IMR-90 (cell line): ENCODE results near the gene WFDC10B. TPM values are rescaled to one million over a fixed set of nuclear protein-coding genes. Genes with fewer than 3 reads are reported as not detected.

Source experiments
- ATAC-seq: fragments of 200-7000 bp; cut with Tn5 transposase; 2 replicates; pipeline ENCODE4 v1.9.1; 2020; ENCODE audit warnings: low read depth, mild to moderate bottlenecking, moderate library complexity
- BruUV-seq: library from RNA; stranded (reverse); fragments of 400-500 nt; replicated peaks from 2 replicates; lab custom pipeline; 2021; lab: Mats Ljungman, UMichigan
- CTCF ChIA-PET: fragments of 300-600 bp; formaldehyde crosslinking; extraction: SDS; loops from one replicate; lab custom pipeline; 2021; ENCODE audit warnings: antibody characterized with exemption; lab: Yijun Ruan, JAX
- POLR2A ChIA-PET: fragments of 300-600 bp; sonication (Branson Sonifier 250); formaldehyde crosslinking; loops from one replicate; lab custom pipeline; 2022; ENCODE audit warnings: antibody characterized with exemption; ENCODE audit not compliant: unreplicated experiment; lab: Charles Lee
- DNase-seq: peaks from one replicate; pipeline ENCODE4 v3.0.0; 2013
- H2AFZ ChIP-seq: replicated peaks from 2 replicates; pipeline ENCODE3; 2013; ENCODE audit warnings: low read length, mild to moderate bottlenecking; ENCODE audit not compliant: poor library complexity
- H2AK5ac ChIP-seq: 2 replicates; pipeline ENCODE4 v1.6.1; 2013; ENCODE audit warnings: low read depth, low read length, inconsistent platforms
- H2AK9ac ChIP-seq: replicated peaks from 2 replicates; pipeline ENCODE3; 2013; ENCODE audit warnings: mild to moderate bottlenecking, low read depth, low read length, moderate library complexity; ENCODE audit not compliant: poor library complexity
- H2BK120ac ChIP-seq: 2 replicates; pipeline ENCODE4 v1.6.1; 2013; ENCODE audit warnings: low read depth, low read length, inconsistent platforms
- H2BK15ac ChIP-seq: 3 replicates; pipeline ENCODE4 v1.6.1; 2013; ENCODE audit warnings: low read depth, low read length, inconsistent platforms
- H2BK20ac ChIP-seq: 2 replicates; pipeline ENCODE4 v1.6.1; 2013; ENCODE audit warnings: low read depth, mild to moderate bottlenecking, inconsistent platforms, low read length, moderate library complexity
- H2BK5ac ChIP-seq: 2 replicates; pipeline ENCODE4 v1.6.1; 2013; ENCODE audit warnings: mild to moderate bottlenecking, low read depth, low read length, inconsistent platforms; ENCODE audit not compliant: poor library complexity, severe bottlenecking
- H3K14ac ChIP-seq: replicated peaks from 2 replicates; pipeline ENCODE4 v1.6.1; 2013; ENCODE audit warnings: low read depth, low read length, inconsistent platforms
- H3K18ac ChIP-seq: 2 replicates; pipeline ENCODE4 v1.6.1; 2013; ENCODE audit warnings: low read depth, low read length, control low read depth
- H3K23ac ChIP-seq: 2 replicates; pipeline ENCODE4 v1.6.1; 2013; ENCODE audit warnings: low read depth, low read length, inconsistent platforms
- H3K27ac ChIP-seq: 2 replicates; pipeline ENCODE4 v1.5.1; 2013; ENCODE audit warnings: mild to moderate bottlenecking, control low read depth, low read length; ENCODE audit not compliant: insufficient read depth
- H3K27me3 ChIP-seq: 2 replicates; pipeline ENCODE4 v1.6.1; 2013; ENCODE audit warnings: low read length; ENCODE audit not compliant: control insufficient read depth, insufficient read depth
- H3K36me3 ChIP-seq: 2 replicates; pipeline ENCODE4 v1.6.1; 2013; ENCODE audit warnings: low read length, mixed read lengths; ENCODE audit not compliant: control insufficient read depth, insufficient read depth
- H3K4ac ChIP-seq: 2 replicates; pipeline ENCODE4 v1.6.1; 2013; ENCODE audit warnings: low read depth, low read length, inconsistent platforms
- H3K4me1 ChIP-seq: 2 replicates; pipeline ENCODE4 v1.6.1; 2013; ENCODE audit warnings: low read length, mixed read lengths; ENCODE audit not compliant: control insufficient read depth, insufficient read depth
- H3K4me2 ChIP-seq: 2 replicates; pipeline ENCODE4 v1.6.1; 2013; ENCODE audit warnings: low read depth, mild to moderate bottlenecking, control low read depth, low read length, moderate library complexity
- H3K4me3 ChIP-seq: 2 replicates; pipeline ENCODE4 v1.5.1; 2013; ENCODE audit warnings: low read depth, mild to moderate bottlenecking, control low read depth, low read length, moderate library complexity; ENCODE audit not compliant: insufficient read depth
- H3K56ac ChIP-seq: 2 replicates; pipeline ENCODE4 v1.6.1; 2013; ENCODE audit warnings: low read length, inconsistent platforms; ENCODE audit not compliant: insufficient read depth; ENCODE audit errors: extremely low read depth
- H3K79me1 ChIP-seq, 2 experiments: 2 replicates each; pipeline ENCODE4 v1.6.1; 2013; ENCODE audit warnings: low read length in 2 of 2, inconsistent platforms in 1 of 2, low read depth in 1 of 2
- H3K9ac ChIP-seq: 2 replicates; pipeline ENCODE4 v1.6.1; 2013; ENCODE audit warnings: low read depth, low read length, control low read depth
- H3K9me1 ChIP-seq: 2 replicates; pipeline ENCODE4 v1.6.1; 2013; ENCODE audit warnings: low read length, inconsistent platforms; ENCODE audit not compliant: insufficient read depth
- H3K9me3 ChIP-seq: 2 replicates; pipeline ENCODE4 v1.6.1; 2013; ENCODE audit warnings: low read length; ENCODE audit not compliant: control insufficient read depth, insufficient read depth
- H4K20me1 ChIP-seq: 2 replicates; pipeline ENCODE4 v1.6.1; 2013; ENCODE audit warnings: low read length, inconsistent platforms; ENCODE audit not compliant: insufficient read depth
- H4K5ac ChIP-seq: 2 replicates; pipeline ENCODE4 v1.6.1; 2013; ENCODE audit warnings: mild to moderate bottlenecking, low read depth, low read length, control low read depth
- H4K8ac ChIP-seq, 2 experiments: 2 replicates each; pipeline ENCODE4 v1.6.1; 2013; ENCODE audit warnings: low read depth in 2 of 2, low read length in 2 of 2, control low read depth in 1 of 2, inconsistent platforms in 1 of 2
- H4K91ac ChIP-seq: 2 replicates; pipeline ENCODE4 v1.6.1; 2013; ENCODE audit warnings: low read depth, low read length, inconsistent platforms; ENCODE audit not compliant: insufficient read depth
- BHLHE40 ChIP-seq: fragments of 150-350 bp; IDR thresholded peaks from 2 replicates; pipeline ENCODE4 v1.6.1; 2016; ENCODE audit warnings: mild to moderate bottlenecking, low read depth, low read length
- CEBPB ChIP-seq: IDR thresholded peaks from 2 replicates; pipeline ENCODE4 v1.6.1; 2012; ENCODE audit warnings: low read depth, low read length, improper control_type of control experiment
- FOS ChIP-seq: fragments of 150-350 bp; IDR thresholded peaks from 2 replicates; pipeline ENCODE4 v1.6.1; 2016; ENCODE audit warnings: low read depth, low read length
- RFX5 ChIP-seq: IDR thresholded peaks from 2 replicates; pipeline ENCODE4 v1.8.0; 2012; ENCODE audit warnings: low read depth, mild to moderate bottlenecking, low read length, moderate library complexity
- dilution Hi-C: fragments of 300-500 bp; cut with HindIII; formaldehyde crosslinking; loops from one replicate; pipeline ENCODE4 v1.14.3; 2018; ENCODE audit warnings: low sequenced_read_pairs; ENCODE audit not compliant: unreplicated experiment
- in situ Hi-C: fragments of 300-500 bp; cut with MboI; formaldehyde crosslinking; loops from 3 replicates; pipeline ENCODE4 v1.14.3; 2019; ENCODE audit warnings: low sequenced_read_pairs, inconsistent platforms, mixed read lengths
- intact Hi-C: fragments of 100-400 bp; cut with micrococcal nuclease; formaldehyde crosslinking; loops from 2 replicates; pipeline ENCODE4 v1.10.0; 2022
- polyA plus RNA-seq, 3 experiments: library from polyadenylated mRNA; depleted of rRNA; stranded (reverse); fragments of >200 nt; gene quantifications; 2 replicates each; pipeline ENCODE4 v1.2.3, GENCODE V29; 2012; ENCODE audit warnings: low replicate concordance in 1 of 3
- total RNA-seq: library from RNA; depleted of rRNA; stranded (reverse); fragments of >200 nt; gene quantifications from 2 replicates; pipeline ENCODE4 v1.2.3, GENCODE V29; 2012

The WFDC10B gene
- total and polyA plus RNA-seq, 2 of the 4 experiments (the other 2 are of a cell fraction), result not detected

DNA sequence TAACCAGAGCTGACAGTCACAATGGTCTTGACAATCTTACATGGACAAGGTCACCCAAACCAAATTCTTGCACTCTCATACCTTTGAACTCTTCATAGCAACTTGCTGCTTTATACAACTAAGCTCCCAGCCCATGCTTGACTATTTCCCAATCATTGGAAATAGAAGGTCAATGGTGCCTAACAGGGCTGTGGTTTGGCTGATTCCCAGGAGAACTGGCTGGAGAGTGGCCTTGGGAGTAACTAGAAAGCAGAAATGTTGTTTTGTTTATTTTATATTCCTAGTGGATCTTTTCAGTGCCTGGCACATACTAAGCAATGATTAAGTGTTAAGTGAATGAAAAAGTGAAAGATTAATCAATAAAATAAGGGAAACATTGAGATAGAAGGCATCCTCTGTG lies 20.3 kb upstream of the WFDC10B start:
- Histone ChIP-seq H3K18ac (no peak overlapping the region), H3K9ac (no peak overlapping the region), H3K14ac (no peak overlapping the region), H3K23ac (no peak overlapping the region), H3K36me3 (no peaks in the 10 kb centered on the region), H2AFZ (no peak overlapping the region), H3K27me3 (no peaks in the 10 kb centered on the region; the same call in 1 of the 2 replicates), H4K91ac (no peak overlapping the region), H3K4me2 (no peak overlapping the region), H3K9me1 (no peaks in the 10 kb centered on the region), H4K8ac (no peak overlapping the region), H3K4ac (no peak overlapping the region), H3K4me3 (no peak overlapping the region), H3K27ac (no peak overlapping the region), H2AK5ac (no peak overlapping the region), H2AK9ac (no peak overlapping the region), H2BK5ac (no peak overlapping the region), H3K9me3 (no peaks in the 10 kb centered on the region), H4K20me1 (no peaks in the 10 kb centered on the region), H4K5ac (no peak overlapping the region), H2BK15ac (no peak overlapping the region), H2BK120ac (no peak overlapping the region), H3K79me1 (no peaks in the 10 kb centered on the region), H2BK20ac (no peak overlapping the region), H3K56ac (no peak overlapping the region), H3K4me1 (no peaks in the 10 kb centered on the region)
- BruUV-seq, result no TSS peak
- intact Hi-C loops (loop anchor here (10.0 kb wide), 1 partner anchor 490 kb away; no protein-coding TSS in a partner anchor), in situ Hi-C loops (no loop called here), dilution Hi-C loops (no loop called here)
- ATAC-seq (no peak), DNase-seq (no peak)
- ChIA-PET CTCF (no interaction called here), POLR2A (no interaction called here)
- no peak for TF ChIP-seq CEBPB
- no peak for TF ChIP-seq RFX5
- no peak for TF ChIP-seq BHLHE40
- no peak for TF ChIP-seq FOS
